ENCODE measurements around the gene TMBIM6.
"Not testable (repeated sequence)": the region's sequence is repeated elsewhere in the genome, so short reads cannot be mapped to it uniquely, and the experiment has no call there.

TMBIM6 gene

DNA sequence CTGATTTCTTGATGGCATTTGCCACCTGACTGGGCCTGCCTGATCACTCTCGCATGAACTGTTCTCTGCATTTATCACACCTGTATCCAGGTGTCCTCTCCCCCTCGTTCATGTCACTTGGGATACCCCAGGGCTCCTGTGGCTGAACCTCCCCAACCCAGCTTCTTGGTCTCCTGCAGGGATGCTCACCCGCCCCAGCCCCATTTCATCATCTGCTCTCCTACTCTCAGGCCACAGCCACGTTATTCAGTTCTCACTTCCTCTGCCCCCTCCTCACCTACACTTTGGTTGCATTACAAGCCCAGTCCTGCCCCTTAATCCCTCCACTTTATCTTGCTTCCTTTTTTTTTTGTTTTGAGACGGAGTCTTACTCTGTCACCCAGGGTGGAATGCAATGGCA, 35.5 kb downstream of the TMBIM6 start:
- no peak for DNase-seq (ENCODE audit: low read depth)

GRCh38 chr12:49777341-49777740, 36.0 kb downstream of the TMBIM6 start:
- DNase-seq (ENCODE audit: low read depth) = no peak

DNA sequence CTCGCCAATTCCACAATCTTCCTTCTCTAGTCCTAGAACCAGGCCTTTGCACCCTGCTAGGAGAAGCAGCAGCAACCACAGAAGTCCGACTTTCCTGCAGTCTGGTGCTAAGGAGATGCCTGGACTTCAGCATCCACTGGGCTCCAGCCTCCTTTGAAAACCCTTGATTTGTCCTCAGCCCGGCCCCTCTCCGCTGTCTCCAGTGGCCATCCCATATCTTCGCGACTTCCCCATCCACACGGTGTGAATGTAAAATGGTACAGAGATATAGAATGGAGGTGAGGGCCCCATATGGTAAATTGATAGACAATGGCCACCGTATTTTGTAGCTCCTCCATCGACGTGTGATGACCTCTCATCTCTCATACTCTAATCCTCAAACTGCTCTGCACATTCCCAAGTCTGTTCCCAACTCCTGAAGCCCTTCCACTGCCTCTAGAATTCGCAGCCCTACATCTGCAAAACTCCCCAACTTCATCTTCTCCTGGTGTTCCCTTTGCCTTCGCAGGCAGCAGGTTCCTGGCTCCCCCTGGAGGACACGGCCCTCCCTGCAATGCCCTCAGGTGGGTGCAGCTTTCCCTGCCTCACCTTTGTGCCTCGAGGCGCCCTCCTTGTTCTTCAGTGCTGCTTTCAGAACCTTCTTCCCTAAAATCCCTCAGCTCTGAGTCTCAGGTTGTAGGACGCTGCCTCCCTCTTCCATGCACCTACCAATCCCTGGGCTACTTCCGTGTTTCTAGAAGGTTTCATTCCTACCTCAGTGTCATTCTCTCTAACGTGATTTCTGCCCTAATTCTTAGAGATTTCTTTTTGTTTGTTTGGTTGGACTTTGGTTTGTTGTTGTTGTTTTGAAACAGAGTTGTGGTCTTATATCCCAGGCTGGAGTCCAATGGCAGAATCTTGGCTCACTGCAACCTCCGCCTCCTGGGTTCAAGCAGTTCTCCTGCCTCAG, 36.7 kb downstream of the TMBIM6 start:
- DNase-seq (ENCODE audit: low read depth) = no peak

GRCh38 chr12:49779581-49779980, 38.2 kb downstream of the TMBIM6 start:
- DNase-seq (ENCODE audit: low read depth) = no peak

GRCh38 chr12:49780914-49781313, 39.6 kb downstream of the TMBIM6 start:
- not testable (repeated sequence) for DNase-seq (ENCODE audit: low read depth)

DNA sequence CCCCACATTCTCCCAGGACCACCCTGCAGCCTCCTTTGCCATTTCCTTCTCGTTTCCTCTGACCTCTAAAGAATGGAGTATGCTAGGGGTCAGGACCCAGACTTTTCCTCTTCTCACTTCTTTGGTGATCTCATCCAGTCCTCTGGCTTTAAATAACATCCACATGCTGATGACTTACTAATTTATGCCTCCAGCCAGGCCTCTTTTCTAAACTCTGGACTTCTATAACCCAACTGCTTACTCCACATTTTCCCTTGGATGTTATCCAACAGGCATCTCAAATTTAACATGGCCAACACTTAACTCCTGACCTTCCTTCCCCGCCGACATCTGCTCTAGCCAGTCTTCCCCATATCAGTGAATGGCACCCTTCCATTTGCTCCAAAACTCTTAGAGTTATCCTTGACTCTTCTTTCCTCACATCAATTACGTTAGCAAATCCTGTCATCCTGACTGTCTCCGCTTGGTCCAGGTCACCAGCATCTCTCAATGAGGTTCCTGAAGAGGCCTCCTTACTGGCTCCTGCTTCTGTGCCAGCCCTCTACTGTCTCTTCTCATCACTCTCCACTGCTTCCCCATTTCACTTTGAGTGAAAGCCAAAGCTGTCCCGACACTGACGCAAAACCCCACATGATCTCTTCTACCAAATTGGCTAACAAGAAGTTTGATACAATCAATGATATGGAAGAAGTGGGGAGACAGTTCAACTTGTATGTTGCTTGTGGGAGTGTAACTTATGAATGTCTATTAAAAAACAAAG, 42.7 kb downstream of the TMBIM6 start:
- DNase-seq (ENCODE audit: low read depth) = no peak

DNA sequence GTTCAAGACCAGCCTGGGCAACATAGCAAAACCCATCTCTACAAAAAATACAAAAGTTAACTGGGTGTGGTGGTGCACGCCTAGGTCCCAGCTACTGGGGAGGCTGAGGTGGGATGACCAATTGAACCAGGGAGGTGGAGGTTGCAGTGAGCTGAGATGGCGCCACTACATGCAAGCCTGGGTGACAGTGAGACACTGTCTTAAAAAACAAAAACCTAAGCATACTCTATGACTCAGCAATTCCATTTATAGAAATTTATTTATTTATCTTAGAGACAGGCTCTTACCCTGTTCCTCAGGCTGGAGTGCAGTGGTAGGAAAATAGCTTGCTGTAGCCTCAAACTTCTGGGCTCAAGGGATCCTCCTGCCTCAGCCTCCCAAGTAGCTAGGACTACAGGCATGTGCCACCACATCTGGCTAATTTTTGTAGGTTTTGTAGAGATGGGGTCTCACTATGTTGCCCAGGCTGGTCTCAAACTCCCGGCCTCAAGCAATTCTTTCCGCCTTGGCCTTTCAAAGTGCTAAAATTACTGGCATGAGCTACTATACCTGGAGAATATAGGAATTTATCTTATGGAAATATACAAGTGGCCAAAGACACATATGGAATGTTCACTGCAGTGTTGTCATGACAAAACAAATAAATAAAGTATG, 43.5 kb downstream of the TMBIM6 start:
- no peak for DNase-seq (ENCODE audit: low read depth)

- DNase-seq (ENCODE audit: low read depth) = no peak
Measured at GRCh38 chr12:49787672-49788071, 46.3 kb downstream of the TMBIM6 start.

DNA sequence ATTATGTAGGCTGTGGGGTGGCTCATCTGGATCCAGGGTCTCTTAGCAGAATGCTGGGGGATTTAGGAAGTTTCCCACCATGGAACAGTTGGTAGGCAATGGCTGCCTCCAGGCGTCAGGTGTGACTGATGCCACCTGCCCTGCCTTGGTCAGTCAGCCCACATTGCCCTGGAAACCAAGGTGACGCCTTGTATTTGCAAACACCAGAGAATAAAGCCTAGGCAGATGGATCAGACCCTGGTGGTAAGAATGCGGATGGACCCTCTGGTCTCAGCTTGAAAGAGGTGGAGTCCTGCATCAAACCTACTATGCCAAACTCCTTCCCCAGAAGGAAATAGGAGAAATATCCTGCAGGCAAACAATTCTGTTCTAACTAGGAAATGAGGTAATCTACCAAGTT, 48.6 kb downstream of the TMBIM6 start:
- no peak for DNase-seq (ENCODE audit: low read depth)

- DNase-seq (ENCODE audit: low read depth) = no peak
Measured at GRCh38 chr12:49790741-49791555, 49.6 kb downstream of the TMBIM6 start.

GRCh38 chr12:49791700-49792099, 50.3 kb downstream of the TMBIM6 start:
- DNase-seq (ENCODE audit: low read depth) = no peak

DNA sequence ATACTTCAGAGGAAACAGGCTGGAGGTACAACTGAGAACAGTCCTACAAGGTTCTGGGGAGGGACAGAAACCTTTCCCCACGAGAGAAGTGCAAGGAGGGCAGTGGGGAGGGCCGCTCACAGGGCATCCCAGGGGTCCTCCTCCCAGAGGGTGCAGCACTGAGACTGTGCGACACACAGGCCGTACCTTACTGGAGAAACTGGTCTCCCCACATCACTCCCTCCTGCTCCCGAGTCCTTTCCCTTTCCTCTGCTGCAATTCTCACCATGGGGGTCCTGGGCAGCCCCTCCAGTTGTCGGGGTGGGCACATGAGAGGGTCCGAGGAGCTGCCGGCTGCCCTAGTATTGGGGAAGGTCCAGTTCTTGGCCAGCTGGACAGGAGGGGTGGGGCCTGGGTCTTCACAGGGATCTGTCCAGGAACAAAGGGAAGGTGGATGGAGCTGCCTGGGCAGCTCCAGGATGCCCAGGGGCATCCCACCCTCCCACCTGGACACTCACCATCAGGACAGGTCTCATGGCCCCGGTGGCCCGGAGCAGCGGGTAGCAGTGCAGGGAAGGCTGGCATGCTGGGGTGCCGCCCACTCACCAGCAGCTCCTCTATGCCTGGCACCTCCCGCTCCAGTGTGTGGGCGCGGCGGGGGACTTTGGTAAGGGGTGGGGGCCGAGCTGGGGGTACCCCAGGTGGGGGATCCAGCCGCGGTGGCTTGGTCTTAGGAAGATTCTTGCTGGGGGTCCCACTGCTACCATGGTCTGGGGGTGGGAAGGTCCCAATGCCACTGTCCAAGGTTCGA, 51.0 kb downstream of the TMBIM6 start:
- DNase-seq (ENCODE audit: low read depth) = no peak

DNA sequence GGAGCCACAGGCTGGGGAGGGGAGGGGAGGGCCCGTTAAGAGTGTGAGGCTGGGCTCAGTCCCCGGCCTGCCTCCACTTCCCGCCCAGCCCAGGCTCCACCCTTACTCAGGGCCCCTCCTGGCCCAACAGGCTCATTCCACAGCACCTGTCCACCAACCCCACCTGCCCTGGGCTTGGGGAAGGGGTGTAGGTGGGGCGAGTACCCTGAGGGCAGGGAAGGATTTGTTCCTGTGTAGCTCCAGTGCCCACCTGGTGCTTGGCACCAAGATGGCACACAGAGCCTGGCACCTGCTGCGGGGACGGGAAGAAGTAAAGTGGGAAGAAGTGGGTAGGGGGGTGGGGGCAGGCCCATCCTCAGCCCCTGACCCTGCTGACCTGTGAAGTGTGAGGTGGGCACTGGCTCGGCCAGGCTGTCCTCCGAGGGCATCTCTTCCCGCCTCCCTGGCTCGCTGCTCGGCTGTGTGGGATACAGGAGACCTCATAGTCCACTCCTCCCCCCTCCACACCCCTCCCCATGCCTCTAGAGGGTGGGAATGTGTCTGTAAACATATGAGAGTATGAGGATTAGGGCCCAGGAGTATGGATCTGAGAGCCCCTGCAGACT, 51.7 kb downstream of the TMBIM6 start:
- DNase-seq (ENCODE audit: low read depth) = no peak

- DNase-seq (ENCODE audit: low read depth) = no peak
Measured at GRCh38 chr12:49793620-49794019, 52.3 kb downstream of the TMBIM6 start.

GRCh38 chr12:49794021-49794420, 52.7 kb downstream of the TMBIM6 start:
- DNase-seq (ENCODE audit: low read depth) = no peak

DNA sequence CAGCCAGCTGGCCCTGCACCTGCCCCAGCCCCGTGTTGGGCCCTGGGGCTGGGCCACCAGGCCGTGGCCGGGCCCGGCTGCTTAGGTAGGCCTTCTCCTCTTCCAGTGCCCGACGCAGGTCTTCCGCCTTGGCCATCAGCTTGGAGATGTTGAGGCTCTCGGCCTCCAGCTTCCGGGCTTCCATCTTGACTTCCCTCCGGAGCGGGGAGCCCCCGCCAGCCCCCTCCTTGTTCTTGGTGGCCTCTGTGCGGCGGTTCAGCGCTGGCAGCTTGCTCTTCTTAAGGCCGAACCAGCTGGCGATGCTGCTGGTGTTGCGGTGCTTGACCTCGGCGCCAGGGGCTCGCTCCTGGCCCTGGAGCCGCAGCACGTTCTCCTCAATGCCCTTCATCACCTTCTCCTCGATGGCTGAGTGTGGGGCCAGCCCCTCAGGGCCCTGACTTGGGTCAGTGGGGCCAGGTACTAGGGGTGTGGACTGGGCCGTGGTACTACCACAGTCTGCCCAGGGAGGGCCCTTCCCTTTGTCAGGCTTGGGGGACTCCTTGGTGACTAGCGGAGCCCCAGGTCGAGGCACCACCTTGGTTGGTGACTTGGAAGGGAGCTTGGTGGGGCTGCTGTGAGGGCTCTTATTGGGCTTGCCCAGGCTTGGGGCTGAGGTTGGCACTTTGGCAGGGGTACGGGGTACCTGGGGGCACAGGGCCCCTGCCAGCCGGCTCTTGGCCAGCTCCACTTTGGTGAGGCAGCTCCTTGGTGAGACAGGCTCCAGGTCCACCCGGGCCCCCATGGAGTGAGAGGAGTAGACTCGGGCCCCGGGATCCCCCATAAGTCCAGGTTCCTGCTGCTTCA, 53.7 kb downstream of the TMBIM6 start:
- DNase-seq (ENCODE audit: low read depth) = no peak

GRCh38 chr12:49795654-49796105, 54.3 kb downstream of the TMBIM6 start:
- no peak for DNase-seq (ENCODE audit: low read depth)

GRCh38 chr12:49796155-49796554, 54.8 kb downstream of the TMBIM6 start:
- no peak for DNase-seq (ENCODE audit: low read depth)

Data from HS-27A (cell line).